Measurements from ENCODE around the gene FHOD3. TPM values are rescaled to one million over a fixed set of nuclear protein-coding genes. Genes with fewer than 3 reads are reported as not detected.

FHOD3 gene
- total RNA-seq, 1 experiment from 2014 or later, result 5.0 TPM

DNA sequence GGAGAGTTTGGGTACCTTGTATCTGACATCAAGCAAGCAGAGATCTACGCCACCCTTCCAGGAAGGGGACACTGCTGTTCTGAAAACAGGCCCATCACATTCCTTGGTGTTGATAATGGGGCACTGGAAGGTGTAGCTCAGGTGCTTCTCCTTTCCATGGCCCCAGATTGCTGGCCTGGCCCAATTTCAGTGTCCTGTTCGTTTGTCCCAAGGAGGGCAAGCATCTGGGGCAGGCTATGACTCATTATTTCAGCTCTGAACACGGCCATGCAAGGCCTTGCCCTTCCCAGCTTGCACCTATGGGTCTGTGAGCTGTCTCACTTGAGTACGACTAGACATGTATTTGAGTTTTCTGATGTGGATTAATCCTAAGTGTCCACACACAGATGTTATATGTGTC, 101.5 kb downstream of the FHOD3 start:
- CTCF ChIA-PET, result interaction anchor here (1.1 to 1.2 kb wide), 2 partner anchors 8 to 14 kb away, joined by 3 read pairs; no protein-coding TSS in a partner anchor
- Mint-ChIP-seq H3K27me3 (ENCODE audit: insufficient read depth, unreplicated experiment) (no peaks in the 10 kb centered on the region), H3K9me3 (ENCODE audit: unreplicated experiment) (peaks cover 12% of the 10 kb centered on the region)

DNA sequence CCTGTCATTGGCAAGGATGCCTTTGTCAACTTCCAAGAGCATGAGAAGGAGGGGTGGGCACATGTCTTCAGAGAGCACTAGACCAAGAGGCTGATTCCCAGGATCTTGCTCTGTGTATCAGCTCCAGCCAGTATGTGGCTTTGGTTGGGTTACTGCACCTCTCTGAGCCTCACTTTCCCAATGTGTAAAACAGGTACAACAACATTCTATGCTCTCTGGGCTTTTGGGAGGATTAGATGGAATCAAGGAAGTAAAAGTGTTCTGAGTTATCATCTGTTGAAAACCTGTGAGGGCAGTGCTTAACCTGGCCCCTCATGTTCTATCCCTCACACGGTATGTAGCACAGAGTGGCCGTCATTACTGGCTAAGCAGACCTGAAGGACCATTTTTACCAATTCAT, 103.9 kb downstream of the FHOD3 start:
- no peak overlapping the region for H3K4me3 Mint-ChIP-seq (ENCODE audit: unreplicated experiment)
- peaks cover 27% of the 10 kb centered on the region for H3K4me1 Mint-ChIP-seq (ENCODE audit: insufficient read depth, unreplicated experiment)
- no peak overlapping the region for H3K27ac Mint-ChIP-seq (ENCODE audit: low read depth, unreplicated experiment)
- intact Hi-C loops (cut with micrococcal nuclease), result no loop called here
- no peaks in the 10 kb centered on the region for H3K27me3 Mint-ChIP-seq (ENCODE audit: insufficient read depth, unreplicated experiment)
- no peaks in the 10 kb centered on the region for H3K9me3 Mint-ChIP-seq (ENCODE audit: unreplicated experiment)
- TF ChIP-seq, protein P1, sequence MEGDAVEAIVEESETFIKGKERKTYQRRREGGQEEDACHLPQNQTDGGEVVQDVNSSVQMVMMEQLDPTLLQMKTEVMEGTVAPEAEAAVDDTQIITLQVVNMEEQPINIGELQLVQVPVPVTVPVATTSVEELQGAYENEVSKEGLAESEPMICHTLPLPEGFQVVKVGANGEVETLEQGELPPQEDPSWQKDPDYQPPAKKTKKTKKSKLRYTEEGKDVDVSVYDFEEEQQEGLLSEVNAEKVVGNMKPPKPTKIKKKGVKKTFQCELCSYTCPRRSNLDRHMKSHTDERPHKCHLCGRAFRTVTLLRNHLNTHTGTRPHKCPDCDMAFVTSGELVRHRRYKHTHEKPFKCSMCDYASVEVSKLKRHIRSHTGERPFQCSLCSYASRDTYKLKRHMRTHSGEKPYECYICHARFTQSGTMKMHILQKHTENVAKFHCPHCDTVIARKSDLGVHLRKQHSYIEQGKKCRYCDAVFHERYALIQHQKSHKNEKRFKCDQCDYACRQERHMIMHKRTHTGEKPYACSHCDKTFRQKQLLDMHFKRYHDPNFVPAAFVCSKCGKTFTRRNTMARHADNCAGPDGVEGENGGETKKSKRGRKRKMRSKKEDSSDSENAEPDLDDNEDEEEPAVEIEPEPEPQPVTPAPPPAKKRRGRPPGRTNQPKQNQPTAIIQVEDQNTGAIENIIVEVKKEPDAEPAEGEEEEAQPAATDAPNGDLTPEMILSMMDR (IDR thresholded peaks at IDR 0.05; ENCODE audit: unreplicated experiment), result no peak
- ChIA-PET POLR2A (no interaction called here), CTCF (no interaction called here)
- H3K36me3 Mint-ChIP-seq (ENCODE audit: insufficient read depth, unreplicated experiment), result peaks cover 5% of the 10 kb centered on the region
- DNase-seq (ENCODE audit: unreplicated experiment), result no peak
- no TSS peak for BruUV-seq (replicated peaks)

More for the DNA sequence above, 101.5 kb downstream of the FHOD3 start:
- TF ChIP-seq, protein P1 (IDR thresholded peaks at IDR 0.05; ENCODE audit: unreplicated experiment), result no peak
- no TSS peak for BruUV-seq (replicated peaks)
- Mint-ChIP-seq H3K36me3 (ENCODE audit: insufficient read depth, unreplicated experiment) (peaks cover 5% of the 10 kb centered on the region), H3K4me3 (ENCODE audit: unreplicated experiment) (no peak overlapping the region), H3K27ac (ENCODE audit: low read depth, unreplicated experiment) (no peak overlapping the region), H3K4me1 (ENCODE audit: insufficient read depth, unreplicated experiment) (peaks cover 22% of the 10 kb centered on the region)
- intact Hi-C loops (cut with micrococcal nuclease), result no loop called here
- POLR2A ChIA-PET, result interaction anchor here (0.9 kb wide), 1 partner anchor 112 kb away, joined by 4 read pairs; no protein-coding TSS in a partner anchor
- DNase-seq (ENCODE audit: unreplicated experiment), result peak; percentile 15

DNA sequence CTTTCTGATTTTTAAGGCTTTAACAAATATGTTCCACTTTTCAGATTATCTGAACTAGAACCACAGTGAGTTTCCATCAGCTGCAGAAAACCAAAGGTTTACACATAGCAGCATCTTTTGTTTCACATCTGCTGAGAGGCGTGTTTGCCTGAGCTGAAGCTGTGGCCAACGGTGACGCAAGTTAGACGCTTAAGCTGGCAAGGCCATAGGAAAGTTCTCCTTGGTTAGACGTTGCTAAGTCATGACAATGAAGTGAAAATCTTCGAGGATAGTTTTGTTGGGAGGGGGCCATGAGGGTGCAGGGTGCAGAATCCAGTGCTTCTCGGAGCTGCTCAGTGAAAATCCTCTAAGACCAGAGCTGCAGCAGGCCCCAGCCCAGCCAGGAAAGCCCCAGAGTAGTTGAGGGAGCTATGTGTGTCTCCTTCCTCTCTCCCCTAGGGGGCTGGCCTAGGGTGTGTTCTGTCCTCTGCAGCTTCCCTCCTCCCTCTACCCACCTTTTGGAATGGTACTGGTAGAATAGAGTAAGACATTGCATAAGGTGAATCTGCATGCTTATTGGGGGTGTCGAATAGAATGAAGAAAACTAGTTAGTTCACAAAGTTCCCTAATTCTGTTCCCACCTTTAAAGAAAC, 105.4 kb downstream of the FHOD3 start:
- ChIA-PET CTCF (interaction anchor here (0.6 kb wide), 1 partner anchor 559 kb away, joined by 3 read pairs; no protein-coding TSS in a partner anchor), POLR2A (interaction anchor here (0.6 kb wide), 1 partner anchor 136 kb away, joined by 4 read pairs; no protein-coding TSS in a partner anchor)
- no peak for DNase-seq (ENCODE audit: unreplicated experiment)
- TF ChIP-seq, protein P1 (IDR thresholded peaks at IDR 0.05; ENCODE audit: unreplicated experiment), result no peak
- BruUV-seq (replicated peaks), result no TSS peak
- no peaks in the 10 kb centered on the region for H3K9me3 Mint-ChIP-seq (ENCODE audit: unreplicated experiment)
- H3K27me3 Mint-ChIP-seq (ENCODE audit: insufficient read depth, unreplicated experiment), result no peaks in the 10 kb centered on the region
- no peak overlapping the region for H3K4me3 Mint-ChIP-seq (ENCODE audit: unreplicated experiment)
- H3K27ac Mint-ChIP-seq (ENCODE audit: low read depth, unreplicated experiment), result no peak overlapping the region
- H3K4me1 Mint-ChIP-seq (ENCODE audit: insufficient read depth, unreplicated experiment), result peaks cover 27% of the 10 kb centered on the region
- intact Hi-C loops (cut with micrococcal nuclease), result no loop called here
- peaks cover 5% of the 10 kb centered on the region for H3K36me3 Mint-ChIP-seq (ENCODE audit: insufficient read depth, unreplicated experiment)

DNA sequence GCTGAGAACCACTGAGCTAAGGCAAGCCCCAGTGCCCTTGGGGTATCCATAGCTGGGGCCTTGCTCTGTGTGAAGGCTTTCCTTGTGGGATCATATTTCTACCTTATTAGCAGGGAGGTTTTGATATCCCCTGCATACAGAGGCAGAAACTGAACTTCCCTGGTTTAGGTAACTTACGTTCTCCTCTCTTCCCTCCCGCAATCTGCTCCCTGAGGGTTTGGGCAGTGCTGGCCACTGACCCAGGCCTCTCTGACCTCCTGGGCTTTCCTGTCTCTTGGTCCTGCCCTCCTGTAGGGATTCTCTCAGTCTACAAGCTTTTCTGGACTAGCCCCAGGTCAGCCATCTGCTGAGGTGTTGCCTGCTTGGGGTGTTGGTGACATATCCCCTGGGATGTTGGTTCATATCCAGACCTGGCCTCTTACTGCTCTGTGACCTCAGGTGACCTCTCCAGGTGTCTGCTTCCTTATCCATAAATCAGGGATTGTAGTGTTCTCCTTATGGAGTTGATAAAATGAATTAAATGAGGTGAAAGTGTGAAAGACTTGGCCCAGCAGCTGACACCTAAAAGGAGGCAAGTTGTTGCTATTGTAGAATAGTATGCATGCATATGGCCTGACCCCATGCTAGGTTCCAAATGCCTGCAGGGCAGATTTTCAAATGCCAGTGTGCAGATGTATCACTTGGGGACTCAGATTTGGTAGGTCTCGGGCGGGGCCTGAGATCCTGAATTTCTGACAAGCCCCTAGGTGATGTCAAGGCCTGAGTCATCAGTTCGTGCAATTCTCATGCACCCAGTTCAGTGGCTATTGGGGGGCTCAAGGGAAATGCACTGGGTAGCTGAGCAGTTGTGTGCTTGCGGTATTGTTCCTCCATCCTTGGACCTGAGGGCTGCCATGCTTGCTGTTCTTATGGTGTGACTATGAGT, 106.6 kb downstream of the FHOD3 start:
- TF ChIP-seq, protein P1 (IDR thresholded peaks at IDR 0.05; ENCODE audit: unreplicated experiment), result no peak
- intact Hi-C loops (cut with micrococcal nuclease), result no loop called here
- DNase-seq (ENCODE audit: unreplicated experiment), result no peak
- ChIA-PET POLR2A (no interaction called here), CTCF (no interaction called here)
- H3K27ac Mint-ChIP-seq (ENCODE audit: low read depth, unreplicated experiment), result no peak overlapping the region
- H3K36me3 Mint-ChIP-seq (ENCODE audit: insufficient read depth, unreplicated experiment), result peaks cover 5% of the 10 kb centered on the region
- no peaks in the 10 kb centered on the region for H3K27me3 Mint-ChIP-seq (ENCODE audit: insufficient read depth, unreplicated experiment)
- H3K4me1 Mint-ChIP-seq (ENCODE audit: insufficient read depth, unreplicated experiment), result peaks cover 16% of the 10 kb centered on the region
- no peaks in the 10 kb centered on the region for H3K9me3 Mint-ChIP-seq (ENCODE audit: unreplicated experiment)
- BruUV-seq (replicated peaks), result no TSS peak
- H3K4me3 Mint-ChIP-seq (ENCODE audit: unreplicated experiment), result no peak overlapping the region
